Skeletal muscle tissue (tissue), 4 donors: ENCODE data around the gene GPR142. TPM values are rescaled to one million over a fixed set of nuclear protein-coding genes. Genes with fewer than 3 reads are reported as not detected.

Source experiments
- H3K27ac ChIP-seq: one replicate; pipeline ENCODE4 v1.7.0; 2013; ENCODE audit warnings: mild to moderate bottlenecking, low read depth, low read length, inconsistent platforms
- H3K27me3 ChIP-seq, 3 donors: one replicate each; pipeline ENCODE4 v1.7.0; 2013; ENCODE audit warnings: low read length in 3 of 3; ENCODE audit not compliant: control insufficient read depth in 3 of 3, insufficient read depth in 3 of 3
- H3K36me3 ChIP-seq, 3 donors: one replicate each; pipeline ENCODE4 v1.7.0; 2013; ENCODE audit warnings: low read length in 3 of 3; ENCODE audit not compliant: control insufficient read depth in 3 of 3, insufficient read depth in 3 of 3
- H3K4me1 ChIP-seq, 3 donors: one replicate each; pipeline ENCODE4 v1.7.0; 2013; ENCODE audit warnings: low read length in 3 of 3, mild to moderate bottlenecking in 3 of 3; ENCODE audit not compliant: control insufficient read depth in 3 of 3, insufficient read depth in 3 of 3
- H3K4me3 ChIP-seq, 3 donors: one replicate each; pipeline ENCODE4 v1.7.0; 2013; ENCODE audit warnings: low read length in 3 of 3
- H3K9ac ChIP-seq, 3 donors: one replicate each; pipeline ENCODE4 v1.7.0; 2013; ENCODE audit warnings: low read length in 3 of 3, mild to moderate bottlenecking in 3 of 3, moderate library complexity in 2 of 3, low read depth in 1 of 3
- H3K9me3 ChIP-seq, 3 donors: one replicate each; pipeline ENCODE4 v1.7.0; 2013; ENCODE audit warnings: low read length in 3 of 3; ENCODE audit not compliant: control insufficient read depth in 3 of 3
- total RNA-seq: library from RNA; depleted of rRNA; stranded (reverse); fragments of >200 nt; gene quantifications from one replicate; pipeline ENCODE4 v1.2.3, GENCODE V29; 2014
- donor health status: Osteomylitis.

The GPR142 gene
- total RNA-seq, 1 donor from 2014 or later: not detected

- H3K27me3 ChIP-seq: no peaks in the 10 kb centered on the region
- H3K36me3 ChIP-seq: no peaks in the 10 kb centered on the region
- H3K9ac ChIP-seq: peak overlapping the region; percentile 76 to 93 (median 77)
- no peaks in the 10 kb centered on the region for H3K9me3 ChIP-seq
- H3K27ac ChIP-seq: peak overlapping the region; percentile 88
- peaks cover 19 to 24% (median 21%) of the 10 kb centered on the region in 3 donors for H3K4me1 ChIP-seq
- H3K4me3 ChIP-seq: peak overlapping the region; percentile 56 to 75 (median 71)
Observed at GRCh38 chr17:74380086-74380958, 13.0 kb downstream of the GPR142 start.

- H3K9me3 ChIP-seq: no peaks in the 10 kb centered on the region
- peak overlapping the region; percentile 22 to 71 (median 44) for H3K4me3 ChIP-seq
- H3K27ac ChIP-seq: peak overlapping the region; percentile 88
- peak overlapping the region; percentile 57 to 93 (median 76) for H3K9ac ChIP-seq
- H3K36me3 ChIP-seq: no peaks in the 10 kb centered on the region
- H3K27me3 ChIP-seq: no peaks in the 10 kb centered on the region
- H3K4me1 ChIP-seq: peaks cover 21 to 28% (median 24%) of the 10 kb centered on the region in 3 donors
Observed at GRCh38 chr17:74380959-74381808, 13.9 kb downstream of the GPR142 start.

- Histone ChIP-seq H3K27me3 (no peaks in the 10 kb centered on the region), H3K27ac (no peak overlapping the region), H3K4me1 (peaks cover 41 to 47% (median 42%) of the 10 kb centered on the region in 3 donors), H3K4me3 (no peak overlapping the region), H3K36me3 (no peaks in the 10 kb centered on the region), H3K9ac (no peak overlapping the region), H3K9me3 (no peaks in the 10 kb centered on the region)
Observed at GRCh38 chr17:74383141-74383540, 15.8 kb downstream of the GPR142 start.

GRCh38 chr17:74385201-74385600 lies 17.9 kb downstream of the GPR142 start:
- H3K4me3 ChIP-seq: no peak overlapping the region
- H3K9me3 ChIP-seq: no peaks in the 10 kb centered on the region
- no peaks in the 10 kb centered on the region for H3K27me3 ChIP-seq
- H3K36me3 ChIP-seq: no peaks in the 10 kb centered on the region
- no peak overlapping the region for H3K9ac ChIP-seq
- peaks cover 45 to 52% (median 48%) of the 10 kb centered on the region in 3 donors for H3K4me1 ChIP-seq
- H3K27ac ChIP-seq: no peak overlapping the region

- Histone ChIP-seq H3K27me3 (no peaks in the 10 kb centered on the region), H3K4me3 (peak overlapping the region; percentile 15 to 49 (median 48)), H3K27ac (peak overlapping the region; percentile 84), H3K4me1 (peaks cover 34 to 43% (median 38%) of the 10 kb centered on the region in 3 donors), H3K9me3 (no peaks in the 10 kb centered on the region), H3K9ac (peak overlapping the region; percentile 30 to 62 (median 48)), H3K36me3 (no peaks in the 10 kb centered on the region)
Observed at GRCh38 chr17:74386386-74386785, 19.1 kb downstream of the GPR142 start.

- Histone ChIP-seq H3K27me3 (no peaks in the 10 kb centered on the region), H3K9ac (peak overlapping the region in 2 of 3 donors; percentile 33 to 51), H3K27ac (peak overlapping the region; percentile 84), H3K36me3 (no peaks in the 10 kb centered on the region), H3K4me3 (peak overlapping the region in 1 of 3 donors; percentile 45), H3K9me3 (no peaks in the 10 kb centered on the region), H3K4me1 (peaks cover 35 to 47% (median 40%) of the 10 kb centered on the region in 3 donors)
Observed at GRCh38 chr17:74387365-74388218, 20.3 kb downstream of the GPR142 start.

GRCh38 chr17:74389084-74389753 lies 21.9 kb downstream of the GPR142 start:
- H3K36me3 ChIP-seq: no peaks in the 10 kb centered on the region
- H3K9ac ChIP-seq: peak overlapping the region in 1 of 3 donors; percentile 25
- H3K27ac ChIP-seq: peak overlapping the region; percentile 41
- H3K4me1 ChIP-seq: peaks cover 50 to 61% (median 54%) of the 10 kb centered on the region in 3 donors
- no peaks in the 10 kb centered on the region for H3K27me3 ChIP-seq
- H3K4me3 ChIP-seq: no peak overlapping the region
- peaks cover 0 to 2% (median 0%) of the 10 kb centered on the region in 3 donors for H3K9me3 ChIP-seq

GRCh38 chr17:74389937-74390679 lies 22.8 kb downstream of the GPR142 start:
- H3K27me3 ChIP-seq: no peaks in the 10 kb centered on the region
- H3K36me3 ChIP-seq: no peaks in the 10 kb centered on the region
- peaks cover 0 to 2% (median 0%) of the 10 kb centered on the region in 3 donors for H3K9me3 ChIP-seq
- no peak overlapping the region for H3K27ac ChIP-seq
- H3K9ac ChIP-seq: no peak overlapping the region
- peaks cover 59 to 70% (median 63%) of the 10 kb centered on the region in 3 donors for H3K4me1 ChIP-seq
- no peak overlapping the region for H3K4me3 ChIP-seq
